Brain microvascular endothelial cell (primary cell): ENCODE data around the gene TXNL4B.

Source experiments
- DNase-seq: peaks from one replicate; pipeline ENCODE4 v3.0.0-alpha.2; 2020
- H3K27ac ChIP-seq: fragments of 250-450 bp; sonication (Bioruptor Pico); 2 replicates; pipeline ENCODE4 v1.5.1; 2020; ENCODE audit warnings: mild to moderate bottlenecking, moderate library complexity
- H3K27me3 ChIP-seq: fragments of 250-450 bp; sonication (Bioruptor Pico); replicated peaks from 2 replicates; pipeline ENCODE4 v1.5.1; 2020; ENCODE audit warnings: mild to moderate bottlenecking
- H3K36me3 ChIP-seq: fragments of 250-450 bp; sonication (Bioruptor Pico); replicated peaks from 2 replicates; pipeline ENCODE4 v1.5.1; 2020; ENCODE audit warnings: mild to moderate bottlenecking
- H3K4me3 ChIP-seq: 2 replicates; pipeline ENCODE4 v1.5.1; 2011; ENCODE audit warnings: low read depth, mild to moderate bottlenecking, control low read depth, low read length, moderate library complexity
- in situ Hi-C: cut with HindIII; loops from 2 replicates; pipeline ENCODE4 v1.10.0; 2017; ENCODE audit warnings: low sequenced_read_pairs, low pct_ligation_motif_present
- TF ChIP-seq, protein P1 (sequence below): IDR thresholded peaks from 2 replicates; pipeline ENCODE4 v1.5.1; 2011; ENCODE audit warnings: low read depth, mild to moderate bottlenecking, moderate library complexity, low read length, control low read depth, inconsistent platforms; ENCODE audit errors: missing control alignments

TXNL4B gene

DNA sequence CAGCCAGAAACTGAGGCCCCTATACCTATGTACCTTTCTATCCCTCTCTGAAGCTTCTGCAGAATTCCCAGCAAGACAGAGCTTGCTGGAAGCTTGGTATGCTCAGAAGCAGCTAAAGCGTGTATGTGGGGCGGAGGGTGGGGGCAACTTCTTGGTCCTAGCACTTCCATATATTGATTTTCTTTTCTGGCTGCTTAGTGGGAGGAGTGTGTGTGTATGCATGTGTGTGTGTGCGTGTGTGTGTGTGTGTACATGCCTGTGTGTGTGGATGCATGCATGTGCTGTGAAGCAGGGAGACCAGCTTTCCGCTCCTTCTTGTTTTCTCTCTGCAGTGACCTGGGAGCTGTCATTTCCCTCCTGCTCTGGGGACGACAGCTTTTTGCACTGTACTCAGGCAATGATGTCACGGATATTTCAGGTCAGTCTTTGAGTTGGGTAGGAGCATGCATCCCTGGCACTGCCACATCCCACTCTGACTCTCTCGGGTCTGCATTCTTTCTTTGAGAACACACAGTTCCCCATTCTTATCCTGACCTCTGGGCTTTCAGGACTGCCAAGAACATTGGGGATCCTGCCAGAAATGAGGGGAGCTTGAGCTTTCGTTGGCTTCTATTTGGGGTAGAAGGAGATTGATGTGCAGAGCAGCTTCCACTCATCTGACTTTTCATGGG lies 19.7 kb downstream of the TXNL4B start:
- Histone ChIP-seq H3K27me3 (no peaks in the 10 kb centered on the region), H3K27ac (no peak overlapping the region), H3K36me3 (no peaks in the 10 kb centered on the region), H3K4me3 (no peak overlapping the region)
- TF ChIP-seq, protein P1, sequence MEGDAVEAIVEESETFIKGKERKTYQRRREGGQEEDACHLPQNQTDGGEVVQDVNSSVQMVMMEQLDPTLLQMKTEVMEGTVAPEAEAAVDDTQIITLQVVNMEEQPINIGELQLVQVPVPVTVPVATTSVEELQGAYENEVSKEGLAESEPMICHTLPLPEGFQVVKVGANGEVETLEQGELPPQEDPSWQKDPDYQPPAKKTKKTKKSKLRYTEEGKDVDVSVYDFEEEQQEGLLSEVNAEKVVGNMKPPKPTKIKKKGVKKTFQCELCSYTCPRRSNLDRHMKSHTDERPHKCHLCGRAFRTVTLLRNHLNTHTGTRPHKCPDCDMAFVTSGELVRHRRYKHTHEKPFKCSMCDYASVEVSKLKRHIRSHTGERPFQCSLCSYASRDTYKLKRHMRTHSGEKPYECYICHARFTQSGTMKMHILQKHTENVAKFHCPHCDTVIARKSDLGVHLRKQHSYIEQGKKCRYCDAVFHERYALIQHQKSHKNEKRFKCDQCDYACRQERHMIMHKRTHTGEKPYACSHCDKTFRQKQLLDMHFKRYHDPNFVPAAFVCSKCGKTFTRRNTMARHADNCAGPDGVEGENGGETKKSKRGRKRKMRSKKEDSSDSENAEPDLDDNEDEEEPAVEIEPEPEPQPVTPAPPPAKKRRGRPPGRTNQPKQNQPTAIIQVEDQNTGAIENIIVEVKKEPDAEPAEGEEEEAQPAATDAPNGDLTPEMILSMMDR = no peak
- no peak for DNase-seq
- in situ Hi-C loops = no loop called here

DNA sequence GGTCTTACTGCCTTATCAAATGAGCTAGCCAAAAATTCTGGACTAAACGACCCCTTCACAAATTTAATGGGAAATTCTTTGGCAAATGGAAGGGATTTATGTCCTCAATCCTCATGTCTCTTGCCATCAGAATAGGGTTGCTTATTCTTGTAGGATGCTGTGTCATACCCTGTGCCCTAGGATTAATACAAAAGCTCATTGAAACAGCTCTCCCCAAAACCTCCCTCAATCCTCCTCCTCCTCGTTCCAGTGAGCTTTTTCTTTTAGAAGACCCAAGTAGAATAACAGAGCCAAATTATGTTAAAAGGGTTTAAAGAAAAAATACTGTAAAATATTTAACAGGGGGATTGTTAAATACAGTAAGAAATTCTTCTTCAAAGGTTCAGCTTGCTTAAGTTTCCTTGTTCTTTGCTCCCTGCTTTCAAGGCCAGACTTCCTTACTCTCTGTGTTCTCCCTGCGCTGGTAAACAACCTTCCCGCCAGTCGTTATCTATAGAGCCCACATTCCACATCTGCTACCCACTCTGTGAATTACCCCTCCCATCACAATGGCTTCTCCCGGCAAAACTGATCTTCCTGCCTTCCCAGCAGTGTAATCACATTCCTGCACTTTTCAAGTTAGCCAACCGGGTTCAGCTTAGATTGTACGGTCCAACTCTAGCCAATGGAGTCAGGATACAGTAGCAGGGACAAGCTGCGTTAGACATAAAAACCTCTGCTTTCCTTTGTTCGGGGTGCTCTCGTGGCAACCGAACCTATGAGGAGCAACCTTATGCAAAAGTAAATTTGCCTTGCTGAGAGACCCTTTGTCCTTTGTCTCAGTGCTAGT lies 20.7 kb downstream of the TXNL4B start:
- Histone ChIP-seq H3K36me3 (no peaks in the 10 kb centered on the region), H3K4me3 (no peak overlapping the region), H3K27me3 (no peaks in the 10 kb centered on the region), H3K27ac (no peak overlapping the region)
- DNase-seq = no peak
- in situ Hi-C loops = no loop called here
- TF ChIP-seq, protein P1 = no peak

DNA sequence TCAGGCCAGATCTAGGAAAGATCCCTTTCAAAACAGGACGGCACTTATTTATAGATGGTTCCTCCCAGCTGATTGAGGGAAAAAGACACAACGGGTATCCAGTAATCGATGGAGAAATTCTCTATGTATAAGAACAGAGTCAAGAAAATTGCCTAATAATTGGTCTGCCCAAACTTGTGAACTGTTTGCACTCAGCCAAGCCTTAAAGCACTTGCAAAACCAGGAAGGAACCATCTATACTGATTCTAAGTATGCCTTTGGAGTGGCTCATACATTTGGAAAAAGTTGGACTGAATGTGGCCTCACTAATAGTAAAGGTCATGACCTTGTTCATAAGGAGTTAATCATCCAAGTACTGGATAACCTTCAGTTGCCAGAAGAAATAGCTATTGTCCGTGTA lies 24.5 kb downstream of the TXNL4B start:
- TF ChIP-seq, protein P1 = no peak
- in situ Hi-C loops = no loop called here
- no peaks in the 10 kb centered on the region for H3K36me3 ChIP-seq
- H3K27me3 ChIP-seq = no peaks in the 10 kb centered on the region
- H3K4me3 ChIP-seq = no peak overlapping the region
- H3K27ac ChIP-seq = no peak overlapping the region
- no peak for DNase-seq

DNA sequence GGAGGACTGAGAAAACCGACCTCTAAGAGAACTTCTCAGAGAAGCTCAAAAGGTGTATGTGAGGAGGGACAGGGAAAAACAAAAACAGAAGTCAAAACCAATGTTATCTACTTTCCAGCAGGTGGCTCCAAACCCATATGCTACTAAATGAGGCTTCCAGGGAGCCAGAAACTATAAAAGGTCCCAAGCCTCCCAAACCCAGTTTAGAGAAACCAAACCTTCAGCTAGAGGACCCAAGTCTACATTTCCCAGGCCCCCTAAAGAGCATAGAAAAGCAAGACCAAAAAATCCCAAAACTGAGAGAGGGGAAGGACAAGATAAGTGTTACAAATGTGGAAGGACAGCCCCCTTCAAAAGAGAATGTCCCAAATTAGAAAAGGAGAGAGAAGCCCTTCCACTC lies 26.7 kb downstream of the TXNL4B start:
- Histone ChIP-seq H3K27me3 (no peaks in the 10 kb centered on the region), H3K4me3 (no peak overlapping the region), H3K27ac (no peak overlapping the region), H3K36me3 (no peaks in the 10 kb centered on the region)
- peak; percentile 6 for DNase-seq
- in situ Hi-C loops = no loop called here
- TF ChIP-seq, protein P1 = peak; percentile 70

DNA sequence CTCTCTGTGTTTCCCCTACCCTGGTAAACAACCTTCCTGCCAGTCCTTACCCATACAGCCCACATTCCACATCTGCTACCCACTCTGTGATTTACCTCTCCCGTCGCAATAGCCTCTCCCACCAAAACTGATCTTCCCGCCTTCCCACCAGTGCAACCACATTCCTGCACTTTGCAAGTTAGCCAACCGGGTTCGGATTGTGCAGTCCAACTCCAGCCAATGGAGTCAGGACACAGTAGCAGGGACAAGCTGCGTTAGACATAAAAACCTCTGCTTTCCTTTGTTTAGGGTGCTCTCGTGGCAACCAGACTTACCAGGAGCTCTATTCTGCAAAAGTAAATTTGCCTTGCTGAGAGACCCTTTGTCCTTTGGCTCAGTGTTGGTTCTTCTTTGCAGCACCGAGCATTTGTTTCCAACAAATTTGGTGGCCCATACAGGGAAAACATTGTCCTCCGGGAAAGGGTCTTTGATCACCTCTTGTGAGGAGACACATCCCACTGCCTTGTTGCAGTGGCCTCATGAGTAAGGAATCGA lies 29.0 kb downstream of the TXNL4B start:
- H3K4me3 ChIP-seq = no peak overlapping the region
- in situ Hi-C loops = no loop called here
- TF ChIP-seq, protein P1 = no peak
- no peak for DNase-seq
- no peaks in the 10 kb centered on the region for H3K27me3 ChIP-seq
- H3K36me3 ChIP-seq = no peaks in the 10 kb centered on the region
- H3K27ac ChIP-seq = no peak overlapping the region
